GM12878 (cell line): ENCODE measurements around the gene FCRL6. TPM values are rescaled to one million over a fixed set of nuclear protein-coding genes. Genes with fewer than 3 reads are reported as not detected.

Source experiments
- ATAC-seq: fragments of 200-7000 bp; cut with Tn5 transposase; 3 replicates; pipeline ENCODE4 v1.9.1; 2020; ENCODE audit warnings: mild to moderate bottlenecking, moderate library complexity
- BruUV-seq: library from RNA; stranded (reverse); fragments of 400-500 nt; replicated peaks from 2 replicates; lab custom pipeline; 2021; lab: Mats Ljungman, UMichigan
- CTCF ChIA-PET: fragments of 300-600 bp; sonication (Branson Sonifier 250); formaldehyde crosslinking; extraction: SDS; loops from one replicate; lab custom pipeline; 2021; ENCODE audit warnings: inconsistent platforms; lab: Yijun Ruan, JAX
- POLR2A ChIA-PET: fragments of 350-600 bp; formaldehyde crosslinking; extraction: SDS; loops from one replicate; lab custom pipeline; 2021; ENCODE audit warnings: inconsistent platforms; lab: Charles Lee
- RAD21 ChIA-PET: fragments of 300-600 bp; sonication (Branson Sonifier 250); formaldehyde crosslinking; loops from one replicate; lab custom pipeline; 2023; ENCODE audit warnings: antibody characterized with exemption; ENCODE audit not compliant: unreplicated experiment; lab: Charles Lee
- SMC1A ChIA-PET: fragments of 300-600 bp; sonication (Branson Sonifier 250); formaldehyde crosslinking; loops from one replicate; lab custom pipeline; 2023; ENCODE audit not compliant: unreplicated experiment, uncharacterized antibody; lab: Charles Lee
- DNase-seq: peaks from one replicate; pipeline ENCODE4 v3.0.0-alpha.2; 2011; ENCODE audit warnings: low read depth, low spot score
- FAIRE-seq: peaks from 3 replicates; lab custom pipeline; 2011; peaks lifted over from hg19 to GRCh38; lab: Jason Lieb, UNC
- H2AFZ ChIP-seq: 2 replicates; pipeline ENCODE4 v1.6.0; 2011; ENCODE audit warnings: low read depth, low read length, control low read depth; ENCODE audit not compliant: control insufficient read depth
- H3K27ac ChIP-seq: 2 replicates; pipeline ENCODE4 v1.5.1; 2011; ENCODE audit warnings: control low read depth; ENCODE audit not compliant: control insufficient read depth, insufficient read depth
- H3K27me3 ChIP-seq, 2 experiments: replicated peaks in 1 of 2; 2 replicates each; pipeline versions ENCODE4 v1.6.0 to v1.6.1; 2011; ENCODE audit warnings: low read length in 1 of 2; ENCODE audit not compliant: control insufficient read depth in 2 of 2, insufficient read depth in 2 of 2
- H3K36me3 ChIP-seq, 2 experiments: 2 replicates each; pipeline ENCODE4 v1.5.1; 2011; ENCODE audit warnings: low read length in 1 of 2; ENCODE audit not compliant: control insufficient read depth in 2 of 2, insufficient read depth in 2 of 2
- H3K4me1 ChIP-seq: 2 replicates; pipeline ENCODE4 v1.6.1; 2011; ENCODE audit warnings: mild to moderate bottlenecking, low read length, moderate library complexity, mixed read lengths; ENCODE audit not compliant: control insufficient read depth, insufficient read depth
- H3K4me2 ChIP-seq: 2 replicates; pipeline ENCODE4 v1.6.0; 2011; ENCODE audit warnings: control low read depth; ENCODE audit not compliant: control insufficient read depth, insufficient read depth
- H3K4me3 ChIP-seq: fragments of 200-600 bp; sonication (generic); 2 replicates; pipeline ENCODE4 v1.5.1; 2016
- H3K79me2 ChIP-seq: 2 replicates; pipeline ENCODE4 v1.6.0; 2011; ENCODE audit warnings: low read length; ENCODE audit not compliant: control insufficient read depth, insufficient read depth
- H3K9ac ChIP-seq: 2 replicates; pipeline ENCODE4 v1.8.0; 2011; ENCODE audit warnings: low read length, control low read depth, mixed read lengths; ENCODE audit not compliant: control insufficient read depth, insufficient read depth
- H3K9me3 ChIP-seq: replicated peaks from 3 replicates; pipeline ENCODE4 v1.5.1; 2011; ENCODE audit warnings: mild to moderate bottlenecking, low read length; ENCODE audit not compliant: control insufficient read depth, insufficient read depth
- H4K20me1 ChIP-seq: 2 replicates; pipeline ENCODE4 v1.6.0; 2011; ENCODE audit not compliant: control insufficient read depth, insufficient read depth
- CBX3 ChIP-seq: fragments of 200-600 bp; sonication (generic); IDR thresholded peaks from 2 replicates; pipeline ENCODE4 v1.6.1; 2016; ENCODE audit warnings: low read depth, borderline replicate concordance
- EP300 ChIP-seq, 2 experiments: fragments of 150-350 bp in 1 of 2; IDR thresholded peaks; 2 replicates each; pipeline ENCODE4 v1.6.1; 2011 to 2012; ENCODE audit warnings: low read depth in 2 of 2, low read length in 2 of 2, borderline replicate concordance in 1 of 2, improper control_type of control experiment in 1 of 2, inconsistent platforms in 1 of 2; ENCODE audit not compliant: control insufficient read depth in 1 of 2
- MXI1 ChIP-seq: fragments of 150-350 bp; IDR thresholded peaks from 2 replicates; pipeline ENCODE4 v1.6.1; 2011; ENCODE audit warnings: low read depth, mild to moderate bottlenecking, inconsistent platforms, low read length, improper control_type of control experiment
- MYB ChIP-seq: fragments of 150-350 bp; IDR thresholded peaks from 2 replicates; pipeline ENCODE4 v1.6.1; 2014; ENCODE audit warnings: mild to moderate bottlenecking, low read depth, low read length, borderline replicate concordance
- NBN ChIP-seq: fragments of 450-650 bp; IDR thresholded peaks from 2 replicates; pipeline ENCODE4 v1.6.1; 2016
- SIX5 ChIP-seq: IDR thresholded peaks from 2 replicates; pipeline ENCODE4 v1.6.1; 2011; ENCODE audit warnings: mild to moderate bottlenecking, low read depth, low read length, moderate library complexity; ENCODE audit not compliant: severe bottlenecking
- SMAD1 ChIP-seq: fragments of 450-650 bp; IDR thresholded peaks from 2 replicates; pipeline ENCODE4 v1.6.1; 2018; ENCODE audit warnings: mild to moderate bottlenecking, low read depth; ENCODE audit not compliant: partially characterized antibody
- SP1 ChIP-seq: IDR thresholded peaks from one replicate; pipeline ENCODE4 v1.6.1; 2011; ENCODE audit warnings: low read depth, low read length
- WGBS: methylation state at CpG from one replicate; pipeline ENCODE4 v1.1.6; 2016; ENCODE audit warnings: low lambda C conversion rate; ENCODE audit not compliant: insufficient replicate concordance, insufficient coverage; ENCODE audit errors: missing lambda C conversion rate; 5-methylcytosine and 5-hydroxymethylcytosine counted together
- in situ Hi-C: fragments of 300-500 bp; cut with MboI; formaldehyde crosslinking; loops from 9 replicates; pipeline ENCODE4 v1.14.3; 2018; ENCODE audit warnings: mixed read lengths
- intact Hi-C: fragments of 100-400 bp; cut with micrococcal nuclease; formaldehyde crosslinking; loops from one replicate; pipeline ENCODE4 v1.14.2; 2022; ENCODE audit not compliant: unreplicated experiment
- polyA plus RNA-seq, 11 experiments: library from polyadenylated mRNA; depleted of rRNA in 4 of 11; unstranded in 6 of 11; stranded (reverse) in 5 of 11; fragments of >200 nt; fragmentation: Nextera tagmentation in 4 of 11; fragmentation: Illumina TruSeq in 1 of 11; extraction: Ambion mirVana in 4 of 11; extraction: Trizol in 1 of 11; gene quantifications; 1 replicate in 1 of 11; 2 replicates in 10 of 11; pipeline versions ENCODE4 v1.2.1 to v1.2.3, GENCODE V29; 2011 to 2016; ENCODE audit warnings: inconsistent platforms in 2 of 11, missing spikeins in 2 of 11, low read depth in 1 of 11
- total RNA-seq, 4 experiments: library from RNA; depleted of rRNA in 3 of 4; stranded (reverse); fragments of >200 nt in 3 of 4; fragmentation: Illumina TruSeq in 1 of 4; extraction: Trizol in 1 of 4; gene quantifications; 2 replicates each; pipeline versions ENCODE4 v1.2.1 to v1.2.3, GENCODE V29; 2013 to 2021
- TF ChIP-seq, protein P1 (sequence below): fragments of 450-650 bp; IDR thresholded peaks from 2 replicates; pipeline ENCODE4 v1.6.1; 2017; ENCODE audit warnings: low read depth, mild to moderate bottlenecking, moderate library complexity

Gene FCRL6
- total and polyA plus RNA-seq, 10 of the 15 experiments (the other 5 are each of a cell fraction or from before 2014, with no cell fraction given): 0.04 to 0.16 (median 0.11) TPM; not detected in 7

DNA sequence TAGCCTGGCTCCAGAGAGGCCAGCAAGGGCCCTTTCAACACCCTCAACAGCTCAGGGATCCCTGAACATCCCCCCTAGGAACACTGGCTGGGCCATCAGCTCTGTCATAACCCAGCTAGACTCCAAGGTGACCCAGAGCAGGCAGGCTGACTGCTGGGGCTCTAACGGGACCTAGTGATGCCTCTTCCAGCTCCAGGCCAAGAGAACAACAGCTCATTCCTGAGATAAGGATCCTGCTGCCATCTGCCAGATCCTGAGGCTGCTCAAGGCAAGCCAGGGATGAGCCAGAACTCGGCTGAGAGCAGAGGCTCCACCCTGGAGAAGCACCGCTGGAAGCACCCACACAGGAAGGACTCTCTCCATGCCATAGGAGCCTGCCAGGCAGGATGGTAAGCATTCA, 58.3 kb downstream of the FCRL6 start:
- no TSS peak for BruUV-seq
- DNase-seq (no peak), ATAC-seq (no peak), FAIRE-seq (no peak)
- Histone ChIP-seq H3K79me2 (no peaks in the 10 kb centered on the region), H3K27me3 (peaks cover 3 to 11% of the 10 kb centered on the region in 2 experiments; a peak in 3 of 4 replicates), H3K4me3 (no peak overlapping the region), H3K36me3 (no peaks in the 10 kb centered on the region), H3K27ac (no peak overlapping the region), H4K20me1 (no peaks in the 10 kb centered on the region), H3K4me1 (no peaks in the 10 kb centered on the region), H3K9me3 (no peaks in the 10 kb centered on the region), H3K4me2 (no peak overlapping the region), H2AFZ (no peak overlapping the region), H3K9ac (no peak overlapping the region)
- CTCF ChIA-PET: interaction anchor here (1.1 kb wide), 1 partner anchor 62 kb away, joined by 4 read pairs; no protein-coding TSS in a partner anchor
- POLR2A ChIA-PET: no interaction called here
- TF ChIP-seq NBN: no peak
- TF ChIP-seq SMAD1: no peak
- TF ChIP-seq SP1: no peak
- TF ChIP-seq CBX3: no peak
- TF ChIP-seq, protein P1, sequence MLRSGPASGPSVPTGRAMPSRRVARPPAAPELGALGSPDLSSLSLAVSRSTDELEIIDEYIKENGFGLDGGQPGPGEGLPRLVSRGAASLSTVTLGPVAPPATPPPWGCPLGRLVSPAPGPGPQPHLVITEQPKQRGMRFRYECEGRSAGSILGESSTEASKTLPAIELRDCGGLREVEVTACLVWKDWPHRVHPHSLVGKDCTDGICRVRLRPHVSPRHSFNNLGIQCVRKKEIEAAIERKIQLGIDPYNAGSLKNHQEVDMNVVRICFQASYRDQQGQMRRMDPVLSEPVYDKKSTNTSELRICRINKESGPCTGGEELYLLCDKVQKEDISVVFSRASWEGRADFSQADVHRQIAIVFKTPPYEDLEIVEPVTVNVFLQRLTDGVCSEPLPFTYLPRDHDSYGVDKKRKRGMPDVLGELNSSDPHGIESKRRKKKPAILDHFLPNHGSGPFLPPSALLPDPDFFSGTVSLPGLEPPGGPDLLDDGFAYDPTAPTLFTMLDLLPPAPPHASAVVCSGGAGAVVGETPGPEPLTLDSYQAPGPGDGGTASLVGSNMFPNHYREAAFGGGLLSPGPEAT: no peak
- no peak for TF ChIP-seq MXI1
- no peak for TF ChIP-seq EP300 (IDR thresholded peaks at IDR 0.05; ENCODE audit: borderline replicate concordance in 1 of 2, control insufficient read depth in 1 of 2, low read depth in 2 of 2, low read length in 2 of 2)
- TF ChIP-seq MYB: no peak
- no peak for TF ChIP-seq SIX5
- RAD21 ChIA-PET: no interaction called here
- SMC1A ChIA-PET: no interaction called here
- intact Hi-C loops (no loop called here), in situ Hi-C loops (no loop called here)
- WGBS: 22% methylated on average over 3 of the region's 3 CpGs
